ENCODE results near the gene ZNF343. TPM values are rescaled to one million over a fixed set of nuclear protein-coding genes. Genes with fewer than 3 reads are reported as not detected.

The ZNF343 gene
- total and polyA plus RNA-seq, 10 of the 15 experiments (the other 5 are each of a cell fraction or from before 2014, with no cell fraction given): 1.3 to 11.1 (median 9.0) TPM

GRCh38 chr20:2533118-2533517, 24.4 kb upstream of the ZNF343 start:
- no peak overlapping the region for H3K27ac ChIP-seq (ENCODE audit: control insufficient read depth, insufficient read depth)
- in situ Hi-C loops (cut with MboI) (no loop called here), intact Hi-C loops (cut with micrococcal nuclease; ENCODE audit: unreplicated experiment) (no loop called here)
- RAD21 ChIA-PET (ENCODE audit: unreplicated experiment): no interaction called here
- no peak for FAIRE-seq
- no peak for ATAC-seq
- H3K27me3 ChIP-seq (replicated peaks in 1 of 2; ENCODE audit: control insufficient read depth in 2 of 2, insufficient read depth in 2 of 2, low read length in 1 of 2): no peaks in the 10 kb centered on the region; a peak in 2 of 4 replicates
- no peak overlapping the region for H3K4me3 ChIP-seq
- no peaks in the 10 kb centered on the region for H3K79me2 ChIP-seq (ENCODE audit: control insufficient read depth, insufficient read depth, low read length)
- H3K9ac ChIP-seq (ENCODE audit: control insufficient read depth, insufficient read depth, low read length): no peak overlapping the region
- H3K4me2 ChIP-seq (ENCODE audit: control insufficient read depth, insufficient read depth): no peak overlapping the region
- no TSS peak for BruUV-seq (replicated peaks)
- TF ChIP-seq FOXK2 (IDR thresholded peaks at IDR 0.05): no peak
- no peak for TF ChIP-seq BCL11A (IDR thresholded peaks at IDR 0.05; ENCODE audit: low read depth, low read length)
- TF ChIP-seq STAT3 (IDR thresholded peaks at IDR 0.05; ENCODE audit: low read depth, low read length): no peak
- no peak for TF ChIP-seq GABPA (IDR thresholded peaks at IDR 0.05; ENCODE audit: low read depth)
- 39% methylated on average over 8 of the region's 8 CpGs for WGBS (ENCODE audit: insufficient coverage, insufficient replicate concordance, low lambda C conversion rate, missing lambda C conversion rate)
- H2AFZ ChIP-seq (ENCODE audit: control insufficient read depth, low read depth, low read length): no peak overlapping the region
- POLR2A ChIA-PET: no interaction called here
- H3K9me3 ChIP-seq (replicated peaks; ENCODE audit: control insufficient read depth, insufficient read depth, low read length): no peaks in the 10 kb centered on the region
- H3K36me3 ChIP-seq (ENCODE audit: control insufficient read depth in 2 of 2, insufficient read depth in 2 of 2, low read length in 1 of 2): no peaks in the 10 kb centered on the region
- H4K20me1 ChIP-seq (ENCODE audit: control insufficient read depth, insufficient read depth): no peaks in the 10 kb centered on the region
- SMC1A ChIA-PET (ENCODE audit: uncharacterized antibody, unreplicated experiment): interaction anchor here (0.6 kb wide), 1 partner anchor 52 kb away, joined by 3 read pairs; no protein-coding TSS in a partner anchor
- H3K4me1 ChIP-seq (ENCODE audit: control insufficient read depth, insufficient read depth, low read length): no peaks in the 10 kb centered on the region
- CTCF ChIA-PET: interaction anchor here (1.3 kb wide), 1 partner anchor 9 kb away, joined by 4 read pairs; no protein-coding TSS in a partner anchor
- no peak for DNase-seq (ENCODE audit: low read depth, low spot score)

GRCh38 chr20:2528671-2529271, 20.1 kb upstream of the ZNF343 start:
- no peak for ATAC-seq
- intact Hi-C loops (cut with micrococcal nuclease; ENCODE audit: unreplicated experiment): no loop called here
- ChIA-PET SMC1A (ENCODE audit: uncharacterized antibody, unreplicated experiment) (interaction anchor here (1.4 kb wide), 1 partner anchor 117 kb away, joined by 5 read pairs; no protein-coding TSS in a partner anchor), RAD21 (ENCODE audit: unreplicated experiment) (no interaction called here), POLR2A (no interaction called here), CTCF (interaction anchor here (0.6 to 2.6 kb wide), 2 partner anchors 8 to 1883 kb away, joined by 3 to 17 read pairs; no protein-coding TSS in a partner anchor)
- no TSS peak for BruUV-seq (replicated peaks)
- no peaks in the 10 kb centered on the region for H3K79me2 ChIP-seq (ENCODE audit: control insufficient read depth, insufficient read depth, low read length)
- in situ Hi-C loops (cut with MboI): no loop called here
- no peak for DNase-seq (ENCODE audit: low read depth, low spot score)
- H2AFZ ChIP-seq (ENCODE audit: control insufficient read depth, low read depth, low read length): no peak overlapping the region
- H3K4me3 ChIP-seq: no peak overlapping the region
- H3K4me2 ChIP-seq (ENCODE audit: control insufficient read depth, insufficient read depth): no peak overlapping the region
- no peak overlapping the region for H3K9ac ChIP-seq (ENCODE audit: control insufficient read depth, insufficient read depth, low read length)
- FAIRE-seq: no peak
- H3K36me3 ChIP-seq (ENCODE audit: control insufficient read depth in 2 of 2, insufficient read depth in 2 of 2, low read length in 1 of 2): no peaks in the 10 kb centered on the region
- no peak overlapping the region for H3K27ac ChIP-seq (ENCODE audit: control insufficient read depth, insufficient read depth)
- WGBS (ENCODE audit: insufficient coverage, insufficient replicate concordance, low lambda C conversion rate, missing lambda C conversion rate): 59% methylated on average over 10 of the region's 10 CpGs
- no peaks in the 10 kb centered on the region; a peak in 1 of 4 replicates for H3K27me3 ChIP-seq (replicated peaks in 1 of 2; ENCODE audit: control insufficient read depth in 2 of 2, insufficient read depth in 2 of 2, low read length in 1 of 2)
- no peaks in the 10 kb centered on the region for H3K9me3 ChIP-seq (replicated peaks; ENCODE audit: control insufficient read depth, insufficient read depth, low read length)
- 0 out of 2 replicates have a peak, but pooled peaks cover 3% of the 10 kb centered on the region for H3K4me1 ChIP-seq (ENCODE audit: control insufficient read depth, insufficient read depth, low read length)
- H4K20me1 ChIP-seq (ENCODE audit: control insufficient read depth, insufficient read depth): no peaks in the 10 kb centered on the region
- TF ChIP-seq KLF5 (IDR thresholded peaks at IDR 0.05; ENCODE audit: partially characterized antibody) (no peak), STAT1 (conservative IDR thresholded peaks at IDR 0.05) (no peak), CBX3 (IDR thresholded peaks at IDR 0.05; ENCODE audit: borderline replicate concordance, low read depth) (no peak), RELA (IDR thresholded peaks at IDR 0.05; ENCODE audit: borderline replicate concordance, partially characterized antibody) (no peak), TCF12 (IDR thresholded peaks at IDR 0.05; ENCODE audit: low read depth, low read length) (no peak), NFIC (IDR thresholded peaks at IDR 0.05; ENCODE audit: low read depth, low read length) (no peak), TCF7 (IDR thresholded peaks at IDR 0.05; ENCODE audit: borderline replicate concordance) (no peak), NR2F1 (conservative IDR thresholded peaks at IDR 0.05) (no peak), ZBTB40 (IDR thresholded peaks at IDR 0.05; ENCODE audit: borderline replicate concordance) (no peak), EED (IDR thresholded peaks at IDR 0.05; ENCODE audit: low read depth) (no peak)
